HEK293T (cell line): ENCODE data around the gene WHAMM.

Experiments
- ELF4 ChIP-seq: fragments of 450-650 bp; IDR thresholded peaks from 2 replicates; pipeline ENCODE4 v1.6.1; 2017; ENCODE audit warnings: antibody characterized with exemption
- FOXK2 ChIP-seq: fragments of 450-650 bp; IDR thresholded peaks from 2 replicates; pipeline ENCODE4 v1.6.1; 2016; ENCODE audit warnings: mild to moderate bottlenecking
- FOXM1 ChIP-seq: fragments of 450-650 bp; IDR thresholded peaks from 2 replicates; pipeline ENCODE4 v1.6.1; 2017; ENCODE audit warnings: mild to moderate bottlenecking, borderline replicate concordance
- L3MBTL2 ChIP-seq: fragments of 450-650 bp; conservative IDR thresholded peaks from 2 replicates; pipeline ENCODE4 v1.6.1; 2016; ENCODE audit warnings: mild to moderate bottlenecking
- SUZ12 ChIP-seq: fragments of 450-650 bp; IDR thresholded peaks from 2 replicates; pipeline ENCODE4 v1.6.1; 2016; ENCODE audit warnings: mild to moderate bottlenecking
- TARDBP ChIP-seq: fragments of 450-650 bp; IDR thresholded peaks from 2 replicates; pipeline ENCODE4 v1.6.1; 2016

GRCh38 chr15:82831894-82832600 is 22.6 kb downstream of the WHAMM start:
- TF ChIP-seq ELF4 (no peak), SUZ12 (no peak), TARDBP (no peak), L3MBTL2 (no peak), FOXK2 (no peak), FOXM1 (no peak)
